ENCODE data around the gene SFRP4. TPM values are rescaled to one million over a fixed set of nuclear protein-coding genes. Genes with fewer than 3 reads are reported as not detected.

Gene SFRP4
- total RNA-seq, 1 experiment from 2014 or later, result 16.3 TPM

DNA sequence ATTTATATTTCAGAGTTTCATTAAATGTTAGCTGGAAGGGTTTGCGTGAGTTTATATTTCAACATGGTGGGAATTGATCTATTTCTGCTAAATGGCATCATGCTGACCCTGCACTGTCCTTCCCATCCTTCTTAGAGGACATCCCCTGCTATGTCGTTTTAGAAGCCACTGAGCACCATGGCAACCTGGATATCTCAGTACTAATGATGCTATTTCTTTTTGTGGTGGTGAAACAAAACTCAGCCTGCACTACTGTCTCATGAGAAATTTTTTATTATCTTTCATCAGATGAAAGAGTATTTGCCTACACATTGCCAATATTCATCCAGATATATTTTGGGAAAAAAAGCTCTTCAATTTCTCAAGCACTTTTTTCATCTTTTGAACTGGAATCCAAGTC is 15.9 kb upstream of the SFRP4 start:
- Histone ChIP-seq H3K27me3 (no peaks in the 10 kb centered on the region), H3K36me3 (no peaks in the 10 kb centered on the region), H3K4me3 (no peak overlapping the region), H3K9me3 (peaks cover 10% of the 10 kb centered on the region)
- no peak for DNase-seq

DNA sequence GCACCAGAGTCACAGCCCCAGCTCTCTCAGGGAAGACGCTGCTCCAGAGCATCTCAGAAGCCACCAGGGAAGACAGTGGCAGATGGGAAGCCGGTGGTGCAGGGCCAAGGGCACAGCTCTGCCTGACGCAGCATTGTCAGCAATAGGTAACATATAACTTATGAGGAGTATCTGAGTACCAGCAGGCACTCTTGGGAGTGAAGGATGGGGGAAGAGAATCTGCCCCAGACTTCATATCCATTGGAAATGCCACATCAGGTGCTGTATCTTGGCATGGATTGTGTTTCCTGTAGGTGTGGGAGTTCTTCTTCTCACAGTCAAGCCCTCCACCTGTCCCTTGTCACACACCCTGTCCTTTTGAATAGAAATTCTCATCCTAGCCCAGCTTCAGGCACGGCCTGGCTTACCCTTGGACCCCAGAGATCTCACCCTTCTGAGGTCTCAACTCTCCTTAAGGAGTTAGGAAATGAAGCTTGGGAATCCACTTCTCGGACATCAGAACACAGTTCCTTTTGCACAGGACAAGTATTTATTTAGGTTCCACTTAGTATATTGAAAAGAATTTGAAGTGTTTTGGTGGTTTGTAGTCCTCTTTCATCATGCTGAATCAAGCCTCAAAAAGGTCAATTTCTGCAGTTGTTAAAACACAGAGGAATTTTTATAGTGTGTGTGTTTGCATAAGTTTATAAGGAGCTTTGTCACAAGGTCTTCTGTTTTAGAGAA is 13.8 kb upstream of the SFRP4 start:
- Histone ChIP-seq H3K36me3 (no peaks in the 10 kb centered on the region; the same call in 1 of the 2 replicates), H3K4me3 (no peak overlapping the region), H3K9me3 (peaks cover 11% of the 10 kb centered on the region), H3K27me3 (no peaks in the 10 kb centered on the region)
- DNase-seq, result no peak

DNA sequence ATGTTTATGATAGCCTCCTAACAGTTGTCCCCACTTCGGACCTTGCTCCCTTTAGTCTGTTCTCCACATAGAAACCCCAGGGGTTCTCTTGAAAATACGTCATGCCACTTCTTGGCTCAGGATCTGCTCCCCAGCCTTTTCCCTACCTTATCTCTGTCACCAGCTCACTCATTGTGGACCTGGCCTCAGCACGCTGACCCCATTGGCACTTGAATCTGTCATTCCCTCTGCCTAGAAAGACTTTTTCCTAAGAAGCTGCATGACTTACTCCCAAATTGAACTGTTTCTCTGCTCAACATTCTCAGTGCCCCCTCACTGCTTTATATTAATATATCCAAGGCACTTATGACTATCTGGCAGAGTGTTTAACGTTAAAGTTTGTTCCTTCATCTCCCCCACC is 12.3 kb upstream of the SFRP4 start:
- Histone ChIP-seq H3K4me3 (no peak overlapping the region), H3K27me3 (no peaks in the 10 kb centered on the region), H3K36me3 (no peaks in the 10 kb centered on the region; the same call in 1 of the 2 replicates), H3K9me3 (peaks cover 10% of the 10 kb centered on the region)
- DNase-seq, result no peak

DNA sequence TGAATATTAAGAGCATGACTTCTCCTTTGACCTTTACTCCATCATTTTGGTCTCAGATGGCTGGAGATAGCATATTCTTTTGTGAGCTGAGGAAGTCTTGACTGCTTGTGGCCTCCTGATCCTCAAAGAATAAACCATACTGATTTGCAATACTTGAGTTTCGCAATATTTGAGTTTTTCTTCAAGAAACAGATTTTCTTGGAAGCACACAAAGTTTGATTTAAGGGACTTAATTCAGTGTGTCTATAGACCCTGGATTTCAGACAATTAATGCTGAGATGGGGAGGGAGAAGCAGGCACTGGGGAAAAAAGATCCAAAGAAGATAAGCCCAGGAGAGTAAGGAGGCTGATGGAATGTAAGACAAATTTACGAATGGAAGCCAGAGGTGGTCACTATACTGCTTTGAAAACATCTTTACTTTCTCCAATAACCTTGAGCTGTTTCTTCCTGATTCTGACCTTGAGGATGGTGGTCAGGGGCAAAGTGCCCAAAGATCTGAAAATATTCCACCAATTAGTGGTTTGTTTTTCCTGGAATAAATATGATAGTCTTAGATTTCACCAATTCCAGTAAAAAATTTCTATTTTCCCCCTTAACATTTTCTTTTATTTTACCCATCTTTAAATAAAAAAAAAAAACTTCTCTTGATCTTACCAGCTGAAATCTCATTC is 11.3 kb upstream of the SFRP4 start:
- Histone ChIP-seq H3K27me3 (no peaks in the 10 kb centered on the region), H3K9me3 (peaks cover 10% of the 10 kb centered on the region), H3K4me3 (no peak overlapping the region), H3K36me3 (no peaks in the 10 kb centered on the region; the same call in 1 of the 2 replicates)
- DNase-seq, result no peak

DNA sequence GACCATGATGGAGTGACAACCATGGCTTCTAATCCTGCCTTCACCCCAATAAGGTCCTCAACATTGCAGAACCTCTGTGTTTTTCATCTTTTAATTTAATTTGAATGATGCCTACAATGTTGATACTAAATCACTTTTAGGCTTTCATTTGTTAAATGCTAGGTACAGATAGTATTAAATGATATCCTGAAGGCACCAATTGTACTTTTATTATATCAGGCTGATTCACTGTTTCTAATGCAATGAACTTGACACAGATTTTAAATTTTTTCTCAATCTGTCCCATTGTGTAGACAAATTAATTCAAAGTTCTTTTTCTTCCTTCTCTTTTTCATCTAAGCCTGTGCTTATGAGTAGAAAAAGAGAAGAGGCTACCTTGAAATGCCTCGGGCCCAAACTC is 9.0 kb upstream of the SFRP4 start:
- Histone ChIP-seq H3K9me3 (peaks cover 10% of the 10 kb centered on the region), H3K36me3 (no peaks in the 10 kb centered on the region; the same call in 1 of the 2 replicates), H3K27me3 (no peaks in the 10 kb centered on the region), H3K4me3 (no peak overlapping the region)
- no peak for DNase-seq

DNA sequence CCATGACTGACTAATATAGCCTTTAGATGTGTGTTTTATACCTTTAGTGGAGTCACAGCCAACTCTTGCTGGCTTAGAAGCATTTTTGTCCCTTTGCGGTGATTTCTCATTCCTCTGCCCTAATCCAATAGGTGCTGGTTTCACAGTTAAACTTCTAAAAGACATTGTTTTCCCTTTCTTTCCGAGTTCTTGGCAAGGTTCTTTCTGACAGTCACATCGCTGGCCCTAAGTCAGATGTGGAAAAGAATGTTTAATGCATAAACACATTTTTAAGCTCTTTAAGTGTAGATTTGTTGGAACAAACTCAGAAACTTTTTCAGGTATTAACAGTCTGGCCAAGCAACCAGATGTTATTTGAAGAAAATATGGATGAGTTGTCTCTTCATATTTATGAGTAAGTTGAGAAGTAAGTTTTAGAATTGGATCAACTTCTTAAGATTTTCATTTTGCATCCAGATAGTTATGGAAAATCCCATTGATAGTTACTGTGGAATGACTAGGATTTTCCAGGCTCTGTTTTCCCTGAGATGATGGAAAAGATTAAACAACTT is 7.9 kb upstream of the SFRP4 start:
- peak; percentile 9 for DNase-seq
- no peak overlapping the region for H3K4me3 ChIP-seq
- H3K36me3 ChIP-seq, result no peaks in the 10 kb centered on the region; the same call in 1 of the 2 replicates
- H3K9me3 ChIP-seq, result peaks cover 10% of the 10 kb centered on the region
- no peaks in the 10 kb centered on the region for H3K27me3 ChIP-seq

DNA sequence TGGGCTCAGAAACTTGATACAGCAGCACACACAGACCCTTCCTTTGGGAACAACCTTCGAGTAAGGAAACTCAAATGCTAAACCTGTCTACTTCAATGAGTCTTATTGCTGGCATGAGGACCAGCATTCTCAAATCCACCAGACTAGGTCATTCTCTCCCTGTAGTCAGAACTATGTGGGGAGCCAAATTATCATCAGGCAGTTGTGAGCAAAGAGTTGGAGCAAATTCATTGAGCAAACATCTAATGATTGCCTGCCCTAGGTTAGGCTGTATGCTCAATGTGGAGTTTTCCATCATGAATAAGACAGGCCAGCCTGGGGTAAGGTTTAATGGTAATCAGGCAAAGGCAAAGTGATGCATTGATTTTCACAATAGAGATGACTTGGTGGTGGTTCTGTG is 7.4 kb upstream of the SFRP4 start:
- no peak overlapping the region for H3K4me3 ChIP-seq
- peaks cover 10% of the 10 kb centered on the region for H3K9me3 ChIP-seq
- no peaks in the 10 kb centered on the region; the same call in 1 of the 2 replicates for H3K36me3 ChIP-seq
- H3K27me3 ChIP-seq, result no peaks in the 10 kb centered on the region
- no peak for DNase-seq

DNA sequence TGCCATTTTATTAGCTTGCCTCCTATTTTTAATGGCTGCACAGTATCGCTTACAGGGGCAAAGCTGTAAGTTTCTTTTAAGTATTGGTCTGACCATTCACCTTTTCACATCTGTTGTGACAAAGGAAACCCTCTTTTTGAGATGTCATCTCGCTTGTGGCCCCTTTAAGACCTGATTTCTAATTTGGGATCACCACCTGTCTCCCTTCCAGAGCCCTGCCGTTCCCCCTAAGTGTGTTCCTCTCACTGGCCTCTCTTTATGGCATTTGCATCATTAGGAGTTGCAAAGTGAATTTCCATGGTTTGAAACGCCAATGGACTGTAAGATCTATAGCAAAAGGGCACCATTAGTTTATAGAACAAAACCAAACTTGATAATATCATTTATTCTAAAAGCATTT is 5.3 kb upstream of the SFRP4 start:
- Histone ChIP-seq H3K36me3 (no peaks in the 10 kb centered on the region; the same call in 1 of the 2 replicates), H3K4me3 (peak overlapping the region; percentile 52), H3K27me3 (0 out of 2 replicates have a peak, but pooled peaks cover 3% of the 10 kb centered on the region), H3K9me3 (peaks cover 10% of the 10 kb centered on the region)
- no peak for DNase-seq

DNA sequence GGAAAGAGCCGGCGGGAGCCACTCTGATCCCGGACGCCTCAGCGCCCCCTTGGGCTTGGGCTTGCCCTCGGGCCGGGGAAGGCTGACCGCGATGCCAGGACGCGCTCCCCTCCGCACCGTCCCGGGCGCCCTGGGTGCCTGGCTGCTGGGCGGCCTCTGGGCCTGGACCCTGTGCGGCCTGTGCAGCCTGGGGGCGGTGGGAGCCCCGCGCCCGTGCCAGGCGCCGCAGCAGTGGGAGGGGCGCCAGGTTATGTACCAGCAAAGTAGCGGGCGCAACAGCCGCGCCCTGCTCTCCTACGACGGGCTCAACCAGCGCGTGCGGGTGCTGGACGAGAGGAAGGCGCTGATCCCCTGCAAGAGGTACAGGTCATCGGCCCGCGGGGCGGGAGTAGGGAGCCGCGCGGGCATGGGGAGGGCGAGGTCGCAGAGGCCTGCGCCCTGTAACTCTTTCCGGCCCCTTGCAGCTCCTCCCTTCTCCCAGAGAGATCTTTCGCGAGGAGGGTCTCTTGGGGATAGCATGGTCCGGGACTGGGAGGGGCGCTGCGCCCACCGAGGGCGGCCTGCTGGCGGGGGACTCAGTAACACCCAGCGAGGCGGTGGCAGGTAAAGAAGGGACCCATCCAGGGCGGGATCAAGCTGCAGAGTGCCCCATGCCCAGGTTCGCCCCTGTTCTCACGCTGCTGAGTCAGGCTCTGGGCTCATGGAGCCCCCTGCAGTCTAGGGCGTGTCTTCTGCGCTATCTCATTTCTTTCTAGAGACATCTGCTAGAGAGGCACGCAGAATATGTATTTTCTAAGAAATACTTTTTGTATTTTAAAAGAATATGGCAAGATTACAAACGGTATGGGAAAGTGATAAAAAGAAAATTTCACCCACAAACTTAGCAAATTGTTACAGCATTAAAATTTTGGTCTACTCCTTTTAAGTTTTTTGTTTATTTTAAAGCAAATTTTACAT is 4.5 kb upstream of the SFRP4 start:
- H3K27me3 ChIP-seq, result peaks cover 5% of the 10 kb centered on the region; the same call in 1 of the 2 replicates
- peak; percentile 61 for DNase-seq
- peak overlapping the region; percentile 52 for H3K4me3 ChIP-seq
- H3K9me3 ChIP-seq, result peaks cover 10% of the 10 kb centered on the region
- no peaks in the 10 kb centered on the region; the same call in 1 of the 2 replicates for H3K36me3 ChIP-seq

DNA sequence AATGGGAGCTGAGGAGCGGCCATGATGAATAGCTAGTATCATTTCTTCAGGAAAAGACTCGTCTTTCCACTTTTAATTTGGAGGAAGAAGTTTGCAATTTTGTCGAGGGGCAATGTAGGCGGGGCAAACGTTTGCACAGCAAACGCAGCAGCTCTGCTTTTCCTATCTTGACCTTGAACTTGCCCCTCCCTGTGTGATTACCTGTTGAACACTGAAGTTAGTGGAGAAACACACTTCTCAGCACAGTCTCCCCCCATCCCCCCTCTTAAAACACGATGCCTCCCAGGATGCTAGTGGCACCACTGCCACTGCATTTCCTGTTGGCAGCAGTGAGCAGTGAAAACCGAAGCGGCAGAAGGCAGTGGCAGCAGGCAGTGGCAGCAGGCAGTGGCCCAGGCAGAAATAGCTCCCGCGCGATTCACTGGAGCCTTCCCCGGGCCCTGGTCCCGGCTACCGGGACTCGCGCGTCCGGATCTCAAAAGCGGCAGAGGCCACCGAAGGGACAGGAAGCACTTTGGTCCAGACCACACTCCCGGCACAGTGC is 3.8 kb upstream of the SFRP4 start, which contains the start of gene EPDR1:
TSS of gene EPDR1 (plus strand) at position 336 of the 544 bp plus-strand sequence. CDS start 300 bp downstream, outside the sequence.
- H3K9me3 ChIP-seq, result peaks cover 3% of the 10 kb centered on the region
- DNase-seq, result peak; percentile 52
- no peaks in the 10 kb centered on the region; the same call in 1 of the 2 replicates for H3K36me3 ChIP-seq
- H3K4me3 ChIP-seq, result peak within 1 kb of the TSS; percentile 52
- H3K27me3 ChIP-seq, result peaks cover 5% of the 10 kb centered on the region; the same call in 1 of the 2 replicates

DNA sequence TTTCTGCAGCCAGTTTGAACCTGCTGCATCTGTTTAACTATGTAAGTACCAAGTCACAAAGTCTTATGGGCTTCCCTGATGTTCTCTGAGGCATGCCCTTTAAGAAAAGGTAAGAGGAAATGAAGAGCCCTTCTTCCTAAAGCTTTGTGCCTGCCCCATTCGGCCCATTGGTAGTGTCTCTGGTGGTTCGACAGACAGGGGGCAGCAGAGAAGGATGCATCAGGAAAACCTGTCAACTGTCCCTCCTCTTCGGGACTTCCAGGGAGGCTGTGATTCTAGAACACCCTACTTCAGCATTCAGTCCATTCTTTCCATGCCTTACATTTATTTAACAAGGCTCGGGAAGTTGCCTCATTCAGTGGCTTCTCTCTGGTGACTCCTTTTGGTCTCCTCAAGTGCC is 1.9 kb upstream of the SFRP4 start:
- peaks cover 5% of the 10 kb centered on the region; the same call in 1 of the 2 replicates for H3K27me3 ChIP-seq
- no peak for DNase-seq
- no peaks in the 10 kb centered on the region for H3K36me3 ChIP-seq
- H3K4me3 ChIP-seq, result no peak overlapping the region
- no peaks in the 10 kb centered on the region for H3K9me3 ChIP-seq

DNA sequence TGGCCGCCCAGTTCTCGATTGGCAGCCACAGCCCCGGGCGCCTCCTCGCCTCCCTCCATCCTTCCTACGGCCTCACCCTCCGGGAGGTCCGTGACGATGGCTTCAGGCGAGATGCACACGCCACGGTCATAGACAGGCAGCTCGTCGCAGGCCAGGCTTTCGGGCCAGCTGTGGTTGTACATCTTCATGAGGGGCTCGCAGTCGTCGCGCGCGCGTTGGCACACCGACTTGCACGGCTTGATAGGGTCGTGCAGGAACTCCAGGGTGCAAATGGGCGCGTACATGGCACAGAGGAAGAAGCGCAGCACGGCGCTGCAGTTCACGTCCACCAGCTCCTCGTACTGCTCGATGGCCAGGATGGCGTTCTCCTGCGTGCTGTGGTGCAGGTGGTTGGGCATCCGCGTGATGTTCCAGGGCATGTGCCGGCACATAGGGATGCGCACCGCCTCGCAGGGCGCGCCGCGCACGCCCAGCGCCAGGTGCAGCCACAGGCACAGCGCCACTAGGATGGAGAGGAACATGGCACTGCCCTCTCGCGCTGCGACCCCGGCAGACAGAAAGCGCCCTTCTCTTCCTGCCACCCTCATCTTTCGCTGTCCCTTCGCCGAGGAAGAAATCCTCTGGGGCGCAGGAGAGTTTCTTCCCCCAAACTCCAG is 472 bp downstream of the SFRP4 start:
- no peaks in the 10 kb centered on the region for H3K9me3 ChIP-seq
- H3K27me3 ChIP-seq, result peaks cover 5% of the 10 kb centered on the region; the same call in 1 of the 2 replicates
- H3K4me3 ChIP-seq, result peak overlapping the region; percentile 53
- DNase-seq, result peak; percentile 5
- no peaks in the 10 kb centered on the region for H3K36me3 ChIP-seq

DNA sequence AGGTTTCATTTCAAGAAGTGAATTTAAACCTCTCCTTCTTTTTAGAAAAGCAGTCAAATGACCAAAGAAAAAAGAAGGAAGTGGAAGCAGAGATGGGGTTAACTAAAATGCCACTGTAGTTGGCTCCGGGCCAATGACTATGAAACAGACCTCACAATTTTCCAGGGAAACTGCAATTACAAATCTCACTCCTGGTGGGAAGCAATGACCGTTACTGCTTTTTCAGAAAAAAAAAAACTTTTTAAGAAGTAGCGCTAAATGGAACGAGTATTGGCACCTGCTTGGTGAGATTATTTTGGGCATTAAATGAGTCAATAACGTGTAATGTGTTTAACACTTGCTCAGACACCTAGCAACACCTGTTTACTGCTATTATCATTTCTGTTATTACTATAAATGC is 1.2 kb downstream of the SFRP4 start:
- Histone ChIP-seq H3K27me3 (peaks cover 5% of the 10 kb centered on the region; the same call in 1 of the 2 replicates), H3K36me3 (no peaks in the 10 kb centered on the region), H3K9me3 (no peaks in the 10 kb centered on the region), H3K4me3 (no peak overlapping the region)
- no peak for DNase-seq

DNA sequence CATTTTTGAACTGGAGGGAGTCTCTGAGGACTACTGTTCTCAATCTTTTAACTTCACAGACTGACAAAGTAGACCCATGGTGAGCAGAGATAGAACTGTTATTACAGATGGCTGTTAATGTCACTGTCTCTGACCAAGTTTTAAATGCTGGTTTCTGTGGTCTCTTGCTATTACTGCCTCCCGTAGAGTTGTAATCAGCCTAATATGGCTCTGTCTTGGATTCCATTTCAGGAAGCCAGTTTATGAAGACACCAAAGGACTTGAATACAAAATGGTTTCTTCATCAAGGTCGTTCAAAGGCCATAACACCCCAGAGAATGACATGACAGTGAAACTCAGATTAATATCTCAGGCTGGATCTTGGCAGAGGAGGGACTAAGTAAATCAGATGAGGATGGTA is 3.9 kb downstream of the SFRP4 start:
- no peak for DNase-seq
- Histone ChIP-seq H3K4me3 (no peak overlapping the region), H3K27me3 (peaks cover 2% of the 10 kb centered on the region; the same call in 1 of the 2 replicates), H3K36me3 (no peaks in the 10 kb centered on the region), H3K9me3 (no peaks in the 10 kb centered on the region)

DNA sequence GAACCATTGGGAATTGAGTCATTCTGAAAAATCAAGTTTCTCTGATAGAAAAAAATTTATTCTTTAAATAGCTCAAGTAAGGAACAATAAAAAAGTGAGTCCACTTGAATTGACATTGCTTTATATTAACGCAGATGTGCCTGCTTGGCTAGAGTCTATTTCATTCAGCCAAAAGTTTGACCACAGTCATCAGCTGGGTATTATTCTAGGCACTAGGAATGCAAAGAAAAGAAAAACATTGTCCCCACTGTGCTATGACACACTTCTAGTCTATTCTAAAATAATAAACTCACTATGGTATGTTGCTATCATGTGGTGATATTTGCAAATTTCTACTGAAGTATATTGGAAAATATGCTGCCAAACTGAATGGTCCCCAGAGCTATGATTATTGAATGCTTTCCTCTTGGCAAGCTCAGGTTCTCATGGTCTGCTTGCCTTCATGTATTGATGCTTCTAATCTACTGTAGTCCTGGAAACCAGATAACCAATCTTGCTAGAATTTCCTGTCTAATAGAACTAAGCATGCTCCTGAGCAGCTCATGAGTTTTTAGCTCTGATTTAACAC is 8.3 kb downstream of the SFRP4 start:
- H3K9me3 ChIP-seq, result no peaks in the 10 kb centered on the region
- no peak overlapping the region for H3K4me3 ChIP-seq
- no peaks in the 10 kb centered on the region for H3K36me3 ChIP-seq
- DNase-seq, result peak; percentile 42
- no peaks in the 10 kb centered on the region for H3K27me3 ChIP-seq
